ENCODE data around the gene UGT1A3.

UGT1A3 gene

DNA sequence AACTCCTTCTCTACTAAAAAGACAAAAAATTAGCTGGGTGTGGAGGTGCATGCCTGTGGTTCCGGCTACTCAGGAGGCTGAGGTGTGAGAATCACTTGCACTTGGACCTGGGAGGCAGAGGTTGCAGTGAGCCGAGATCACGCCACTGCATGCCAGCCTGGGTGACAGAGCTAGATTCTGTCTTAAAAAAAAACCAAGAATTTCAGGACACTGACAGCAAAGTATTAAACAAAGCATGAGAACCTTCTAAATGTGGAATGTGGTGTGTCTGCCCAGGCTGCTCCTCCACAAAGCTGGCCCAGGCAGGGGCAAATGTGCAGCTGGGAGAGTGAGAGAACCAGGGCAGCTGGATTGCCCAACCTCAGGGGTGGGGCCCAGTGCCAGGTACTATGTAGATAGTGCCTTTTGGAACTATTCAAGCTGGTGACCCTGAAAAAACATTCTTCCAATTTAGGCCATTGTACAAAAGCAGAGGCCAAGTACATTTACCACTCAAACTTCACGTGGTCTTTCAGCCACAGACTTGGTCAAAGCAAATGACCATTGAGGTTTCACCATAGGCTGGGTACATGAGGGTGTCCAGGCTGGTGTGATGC, 22.8 kb upstream of the UGT1A3 start:
- Histone ChIP-seq H3K36me3 (ENCODE audit: insufficient read depth, low read length) (no peaks in the 10 kb centered on the region), H3K4me3 (ENCODE audit: low read length, poor library complexity, severe bottlenecking) (no peak overlapping the region), H3K27me3 (ENCODE audit: insufficient read depth, low read length, poor library complexity, severe bottlenecking) (no peaks in the 10 kb centered on the region), H4K20me1 (ENCODE audit: insufficient read depth, low read length, poor library complexity, severe bottlenecking) (no peaks in the 10 kb centered on the region), H3K79me2 (ENCODE audit: insufficient read depth, low read length) (no peaks in the 10 kb centered on the region), H3F3A (ENCODE audit: low read depth) (no peaks in the 10 kb centered on the region), H3K9me3 (ENCODE audit: insufficient read depth, low read depth, low read length) (no peaks in the 10 kb centered on the region), H3K4me2 (ENCODE audit: low read depth, low read length, poor library complexity, severe bottlenecking) (no peak overlapping the region), H3K9ac (ENCODE audit: low read depth, low read length, poor library complexity, severe bottlenecking) (no peak overlapping the region), H3K4me1 (ENCODE audit: insufficient read depth, low read length, poor library complexity, severe bottlenecking) (no peaks in the 10 kb centered on the region), H2AFZ (ENCODE audit: low read length) (no peak overlapping the region), H3K9me2 (replicated peaks; ENCODE audit: low read depth, low read length) (no peaks in the 10 kb centered on the region)
- no peak for TF ChIP-seq EZH2phosphoT487 (IDR thresholded peaks at IDR 0.05; ENCODE audit: borderline replicate concordance)
- TF ChIP-seq, protein P1, sequence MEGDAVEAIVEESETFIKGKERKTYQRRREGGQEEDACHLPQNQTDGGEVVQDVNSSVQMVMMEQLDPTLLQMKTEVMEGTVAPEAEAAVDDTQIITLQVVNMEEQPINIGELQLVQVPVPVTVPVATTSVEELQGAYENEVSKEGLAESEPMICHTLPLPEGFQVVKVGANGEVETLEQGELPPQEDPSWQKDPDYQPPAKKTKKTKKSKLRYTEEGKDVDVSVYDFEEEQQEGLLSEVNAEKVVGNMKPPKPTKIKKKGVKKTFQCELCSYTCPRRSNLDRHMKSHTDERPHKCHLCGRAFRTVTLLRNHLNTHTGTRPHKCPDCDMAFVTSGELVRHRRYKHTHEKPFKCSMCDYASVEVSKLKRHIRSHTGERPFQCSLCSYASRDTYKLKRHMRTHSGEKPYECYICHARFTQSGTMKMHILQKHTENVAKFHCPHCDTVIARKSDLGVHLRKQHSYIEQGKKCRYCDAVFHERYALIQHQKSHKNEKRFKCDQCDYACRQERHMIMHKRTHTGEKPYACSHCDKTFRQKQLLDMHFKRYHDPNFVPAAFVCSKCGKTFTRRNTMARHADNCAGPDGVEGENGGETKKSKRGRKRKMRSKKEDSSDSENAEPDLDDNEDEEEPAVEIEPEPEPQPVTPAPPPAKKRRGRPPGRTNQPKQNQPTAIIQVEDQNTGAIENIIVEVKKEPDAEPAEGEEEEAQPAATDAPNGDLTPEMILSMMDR (conservative IDR thresholded peaks at IDR 0.05; ENCODE audit: low read length) = no peak

DNA sequence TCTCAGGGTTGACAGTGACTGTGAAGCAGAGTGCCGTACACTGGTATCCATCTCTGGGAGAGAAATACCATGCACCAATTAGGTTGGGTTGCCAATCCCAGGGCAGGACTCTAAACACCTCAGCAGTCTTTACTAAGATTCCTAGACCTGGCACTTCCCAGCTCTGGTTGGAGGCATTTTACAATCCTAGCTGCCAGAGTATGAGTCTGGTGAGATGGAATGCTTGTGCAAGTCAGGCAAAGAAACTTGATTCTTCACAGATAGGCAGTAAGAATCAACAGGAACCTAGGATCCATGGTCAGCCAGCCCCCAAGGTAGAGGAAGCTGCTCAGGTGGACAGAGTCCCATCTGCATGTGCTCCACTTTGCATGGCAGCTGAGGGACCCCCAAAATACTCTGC, 22.1 kb upstream of the UGT1A3 start:
- no peaks in the 10 kb centered on the region for H3K9me2 ChIP-seq (replicated peaks; ENCODE audit: low read depth, low read length)
- TF ChIP-seq, protein P1 (conservative IDR thresholded peaks at IDR 0.05; ENCODE audit: low read length) = no peak
- TF ChIP-seq EZH2phosphoT487 (IDR thresholded peaks at IDR 0.05; ENCODE audit: borderline replicate concordance) = no peak
- no peaks in the 10 kb centered on the region for H3K9me3 ChIP-seq (ENCODE audit: insufficient read depth, low read depth, low read length)
- H3K4me2 ChIP-seq (ENCODE audit: low read depth, low read length, poor library complexity, severe bottlenecking) = no peak overlapping the region
- H2AFZ ChIP-seq (ENCODE audit: low read length) = no peak overlapping the region
- H3F3A ChIP-seq (ENCODE audit: low read depth) = no peaks in the 10 kb centered on the region
- H4K20me1 ChIP-seq (ENCODE audit: insufficient read depth, low read length, poor library complexity, severe bottlenecking) = no peaks in the 10 kb centered on the region
- no peaks in the 10 kb centered on the region for H3K36me3 ChIP-seq (ENCODE audit: insufficient read depth, low read length)
- H3K4me1 ChIP-seq (ENCODE audit: insufficient read depth, low read length, poor library complexity, severe bottlenecking) = no peaks in the 10 kb centered on the region
- H3K27me3 ChIP-seq (ENCODE audit: insufficient read depth, low read length, poor library complexity, severe bottlenecking) = no peaks in the 10 kb centered on the region
- H3K4me3 ChIP-seq (ENCODE audit: low read length, poor library complexity, severe bottlenecking) = no peak overlapping the region
- no peaks in the 10 kb centered on the region for H3K79me2 ChIP-seq (ENCODE audit: insufficient read depth, low read length)
- no peak overlapping the region for H3K9ac ChIP-seq (ENCODE audit: low read depth, low read length, poor library complexity, severe bottlenecking)

DNA sequence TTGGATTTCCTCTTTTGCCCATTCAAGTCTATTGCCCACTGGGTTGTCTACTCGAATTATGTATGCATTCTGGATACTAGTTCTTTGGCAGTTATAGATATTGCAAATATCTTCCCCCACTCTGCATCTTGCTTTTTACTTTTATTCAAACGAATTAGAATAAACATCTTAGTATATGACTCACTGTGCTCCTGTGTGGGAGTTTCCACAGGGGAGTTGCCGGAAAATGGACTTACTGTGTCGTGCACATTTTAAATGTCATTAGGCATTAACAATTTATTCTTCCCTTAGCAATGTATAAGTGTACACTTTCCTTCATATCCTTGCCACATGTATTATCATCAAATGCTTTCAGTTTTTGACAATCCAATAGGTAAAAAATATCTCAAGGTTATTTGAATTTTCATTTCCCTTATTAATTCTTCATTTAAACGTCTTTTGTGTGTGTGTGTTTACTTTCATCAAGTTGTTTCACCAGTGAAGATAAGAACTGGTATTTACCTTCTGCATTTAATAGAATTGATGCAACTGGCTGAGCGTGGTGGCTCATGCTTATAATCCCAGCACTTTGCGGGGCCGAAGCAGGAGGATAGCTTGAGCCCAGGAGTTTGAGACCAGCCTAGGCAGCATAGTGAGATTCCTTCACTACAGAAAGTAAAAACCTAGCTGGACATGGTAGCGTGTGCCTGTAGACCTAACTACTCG, 20.8 kb upstream of the UGT1A3 start:
- no peaks in the 10 kb centered on the region for H3F3A ChIP-seq (ENCODE audit: low read depth)
- no peak overlapping the region for H3K9ac ChIP-seq (ENCODE audit: low read depth, low read length, poor library complexity, severe bottlenecking)
- no peaks in the 10 kb centered on the region for H4K20me1 ChIP-seq (ENCODE audit: insufficient read depth, low read length, poor library complexity, severe bottlenecking)

More for the DNA sequence above, 20.8 kb upstream of the UGT1A3 start:
- Histone ChIP-seq H3K9me2 (replicated peaks; ENCODE audit: low read depth, low read length) (no peaks in the 10 kb centered on the region), H3K79me2 (ENCODE audit: insufficient read depth, low read length) (no peaks in the 10 kb centered on the region), H3K4me3 (ENCODE audit: low read length, poor library complexity, severe bottlenecking) (no peak overlapping the region), H3K4me1 (ENCODE audit: insufficient read depth, low read length, poor library complexity, severe bottlenecking) (no peaks in the 10 kb centered on the region), H3K9me3 (ENCODE audit: insufficient read depth, low read depth, low read length) (no peaks in the 10 kb centered on the region), H3K36me3 (ENCODE audit: insufficient read depth, low read length) (no peaks in the 10 kb centered on the region), H3K27me3 (ENCODE audit: insufficient read depth, low read length, poor library complexity, severe bottlenecking) (no peaks in the 10 kb centered on the region), H2AFZ (ENCODE audit: low read length) (no peak overlapping the region), H3K4me2 (ENCODE audit: low read depth, low read length, poor library complexity, severe bottlenecking) (no peak overlapping the region)
- TF ChIP-seq, protein P1 (conservative IDR thresholded peaks at IDR 0.05; ENCODE audit: low read length) = no peak
- TF ChIP-seq EZH2phosphoT487 (IDR thresholded peaks at IDR 0.05; ENCODE audit: borderline replicate concordance) = no peak
